Measurements from ENCODE around the gene DIS3L. TPM values are rescaled to one million over a fixed set of nuclear protein-coding genes. Genes with fewer than 3 reads are reported as not detected.

DIS3L gene
- total and polyA plus RNA-seq, 2 of the 4 experiments (the other 2 are of a cell fraction): 5.1 to 14.5 TPM

DNA sequence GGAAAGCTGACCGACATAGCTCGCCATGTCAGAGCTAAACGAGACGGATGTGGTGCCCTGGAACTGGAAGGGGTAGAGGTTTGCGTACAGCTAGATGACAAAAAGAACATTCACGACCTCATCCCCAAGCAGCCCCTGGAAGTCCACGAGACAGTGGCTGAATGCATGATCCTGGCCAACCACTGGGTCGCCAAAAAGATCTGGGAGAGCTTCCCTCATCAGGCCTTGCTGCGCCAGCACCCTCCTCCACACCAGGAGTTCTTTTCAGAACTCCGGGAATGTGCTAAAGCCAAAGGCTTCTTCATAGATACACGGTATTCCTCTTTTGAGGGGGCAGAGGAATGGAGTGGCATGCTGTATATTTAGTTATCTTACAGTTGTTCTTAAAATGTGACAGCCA lies 32.7 kb downstream of the DIS3L start:
- Histone ChIP-seq H3K4me3 (ENCODE audit: insufficient read depth, low read depth, low read length) (no peak overlapping the region), H4K20me1 (ENCODE audit: insufficient read depth, low read length) (no peaks in the 10 kb centered on the region), H3K4ac (ENCODE audit: low read depth, low read length) (no peak overlapping the region), H4K5ac (ENCODE audit: low read depth, low read length) (no peak overlapping the region), H2BK5ac (ENCODE audit: low read depth, low read length, poor library complexity, severe bottlenecking) (no peak overlapping the region), H3K4me2 (ENCODE audit: low read depth, low read length) (no peak overlapping the region), H3K79me1 (ENCODE audit: low read depth in 1 of 2, low read length in 2 of 2) (no peaks in the 10 kb centered on the region; a peak in 1 of 4 replicates), H2BK20ac (ENCODE audit: low read depth, low read length) (no peak overlapping the region), H3K14ac (replicated peaks; ENCODE audit: low read depth, low read length) (no peak overlapping the region), H4K91ac (ENCODE audit: insufficient read depth, low read depth, low read length) (no peak overlapping the region), H4K8ac (ENCODE audit: low read depth in 2 of 2, low read length in 2 of 2) (no peak overlapping the region), H2AK9ac (replicated peaks; ENCODE audit: low read depth, low read length, poor library complexity) (no peak overlapping the region), H3K27ac (ENCODE audit: insufficient read depth, low read length) (no peak overlapping the region), H3K9me1 (ENCODE audit: insufficient read depth, low read length) (peaks cover 3% of the 10 kb centered on the region; the same call in 1 of the 2 replicates), H3K4me1 (ENCODE audit: control insufficient read depth, insufficient read depth, low read length) (no peaks in the 10 kb centered on the region), H3K27me3 (ENCODE audit: control insufficient read depth, insufficient read depth, low read length) (no peaks in the 10 kb centered on the region), H3K18ac (ENCODE audit: low read depth, low read length) (no peak overlapping the region), H3K36me3 (ENCODE audit: control insufficient read depth, insufficient read depth, low read length) (peaks cover 25% of the 10 kb centered on the region), H3K9ac (ENCODE audit: low read depth, low read length) (no peak overlapping the region), H3K9me3 (ENCODE audit: control insufficient read depth, insufficient read depth, low read length) (no peaks in the 10 kb centered on the region), H2AK5ac (ENCODE audit: low read depth, low read length) (no peak overlapping the region), H2BK15ac (ENCODE audit: low read depth, low read length) (no peak overlapping the region), H3K23ac (ENCODE audit: low read depth, low read length) (no peak overlapping the region), H3K56ac (ENCODE audit: extremely low read depth, insufficient read depth, low read length) (no peak overlapping the region), H2AFZ (replicated peaks; ENCODE audit: low read length, poor library complexity) (no peak overlapping the region), H2BK120ac (ENCODE audit: low read depth, low read length) (no peak overlapping the region)
- intact Hi-C loops (cut with micrococcal nuclease) (no loop called here), dilution Hi-C loops (cut with HindIII; ENCODE audit: low sequenced_read_pairs, unreplicated experiment) (no loop called here), in situ Hi-C loops (cut with MboI; ENCODE audit: low sequenced_read_pairs) (no loop called here)
- 100% methylated on average over 2 of the region's 11 CpGs; no CpG with 5 or more reads in 1 of the 2 experiments for WGBS, 2 experiments (ENCODE audit: extremely low coverage in 2 of 2, insufficient read length in 1 of 2)
- ATAC-seq (ENCODE audit: low read depth): no peak
- TF ChIP-seq POLR2A (IDR thresholded peaks at IDR 0.05; ENCODE audit: low read depth, low read length): no peak
- no peak for TF ChIP-seq MAZ (IDR thresholded peaks at IDR 0.05; ENCODE audit: borderline replicate concordance, low read depth, low read length)
- TF ChIP-seq MXI1 (IDR thresholded peaks at IDR 0.05; ENCODE audit: borderline replicate concordance, low read depth, low read length): no peak
- TF ChIP-seq BHLHE40 (IDR thresholded peaks at IDR 0.05; ENCODE audit: low read depth, low read length): no peak
- no peak for TF ChIP-seq SMC3 (IDR thresholded peaks at IDR 0.05; ENCODE audit: low read depth, low read length)
- TF ChIP-seq RFX5 (IDR thresholded peaks at IDR 0.05; ENCODE audit: low read depth, low read length): no peak
- no peak for TF ChIP-seq NFE2L2 (IDR thresholded peaks at IDR 0.05; ENCODE audit: low read depth, low read length)
- TF ChIP-seq CHD1 (IDR thresholded peaks at IDR 0.05; ENCODE audit: low read depth, low read length): no peak
- TF ChIP-seq RAD21 (IDR thresholded peaks at IDR 0.05; ENCODE audit: low read length): no peak
- TF ChIP-seq MAFK (IDR thresholded peaks at IDR 0.05; ENCODE audit: low read depth, low read length): no peak
- ChIA-PET POLR2A (ENCODE audit: unreplicated experiment) (no interaction called here), CTCF (no interaction called here)
- BruUV-seq (replicated peaks): no TSS peak
- no peak for DNase-seq

All from IMR-90 (cell line).